Right lobe of liver (tissue), 4 donors: ENCODE results near the gene PFKFB3.

Source experiments
- POLR2A ChIP-seq: fragments of 450-650 bp; IDR thresholded peaks from one replicate; pipeline ENCODE4 v1.6.1; 2017; ENCODE audit warnings: antibody characterized with exemption, mild to moderate bottlenecking
- TF ChIP-seq, protein P1 (sequence below), 4 donors: fragments of 200-600 bp in 3 of 4; fragments of 450-650 bp in 1 of 4; IDR thresholded peaks; one replicate each; pipeline versions ENCODE4 v1.5.1 to v1.8.0; 2016 to 2022; ENCODE audit warnings: antibody characterized with exemption in 4 of 4, mild to moderate bottlenecking in 2 of 4
- donor health status: DM: no; HTN: no; CAD: no.
- donor health status: DM: no; HTN: no; CAD: no.
- donor health status: DM: no; HTN: yes; CAD: no.

DNA sequence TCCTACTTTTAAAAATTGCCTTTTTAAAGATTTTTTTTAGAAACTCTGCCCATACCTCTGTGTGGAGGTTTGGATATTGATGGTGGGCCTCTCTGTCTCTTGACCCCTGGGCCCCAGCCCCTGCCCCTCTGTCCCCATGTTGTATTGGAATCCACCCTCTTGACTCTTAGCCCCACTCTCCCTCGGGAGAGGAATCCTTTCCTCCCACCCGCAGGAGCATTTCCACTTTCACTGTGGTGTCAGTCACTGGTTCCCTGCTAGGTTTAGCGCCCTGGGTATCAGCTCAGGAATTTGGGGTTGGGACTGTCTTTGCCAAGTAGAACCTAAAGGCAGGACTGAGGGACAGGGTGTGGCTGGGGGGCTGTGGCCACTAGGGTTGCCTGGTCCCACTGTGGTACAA, 10.1 kb downstream of the PFKFB3 start:
- TF ChIP-seq, protein P1, sequence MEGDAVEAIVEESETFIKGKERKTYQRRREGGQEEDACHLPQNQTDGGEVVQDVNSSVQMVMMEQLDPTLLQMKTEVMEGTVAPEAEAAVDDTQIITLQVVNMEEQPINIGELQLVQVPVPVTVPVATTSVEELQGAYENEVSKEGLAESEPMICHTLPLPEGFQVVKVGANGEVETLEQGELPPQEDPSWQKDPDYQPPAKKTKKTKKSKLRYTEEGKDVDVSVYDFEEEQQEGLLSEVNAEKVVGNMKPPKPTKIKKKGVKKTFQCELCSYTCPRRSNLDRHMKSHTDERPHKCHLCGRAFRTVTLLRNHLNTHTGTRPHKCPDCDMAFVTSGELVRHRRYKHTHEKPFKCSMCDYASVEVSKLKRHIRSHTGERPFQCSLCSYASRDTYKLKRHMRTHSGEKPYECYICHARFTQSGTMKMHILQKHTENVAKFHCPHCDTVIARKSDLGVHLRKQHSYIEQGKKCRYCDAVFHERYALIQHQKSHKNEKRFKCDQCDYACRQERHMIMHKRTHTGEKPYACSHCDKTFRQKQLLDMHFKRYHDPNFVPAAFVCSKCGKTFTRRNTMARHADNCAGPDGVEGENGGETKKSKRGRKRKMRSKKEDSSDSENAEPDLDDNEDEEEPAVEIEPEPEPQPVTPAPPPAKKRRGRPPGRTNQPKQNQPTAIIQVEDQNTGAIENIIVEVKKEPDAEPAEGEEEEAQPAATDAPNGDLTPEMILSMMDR (IDR thresholded peaks at IDR 0.05): no peak
- TF ChIP-seq POLR2A: no peak
